ENCODE measurements around the gene C1orf167. TPM values are rescaled to one million over a fixed set of nuclear protein-coding genes. Genes with fewer than 3 reads are reported as not detected.
A peak's percentile ranks its signal among the peaks of the same experiment; 100 is the strongest.

The C1orf167 gene
- total and polyA plus RNA-seq, 8 donors, result 0.24 to 14.4 (median 0.64) TPM; not detected in 3

- intact Hi-C loops (cut with DNase I), result no loop called here
- H3K27ac ChIP-seq, result no peak overlapping the region
- no peak overlapping the region for H3K4me3 ChIP-seq
- DNase-seq, result no peak
- TF ChIP-seq CTCF (IDR thresholded peaks at IDR 0.05), result no peak
- H3K27me3 ChIP-seq, result peaks cover 0 to 3% of the 10 kb centered on the region in 2 donors
- no peaks in the 10 kb centered on the region for H3K4me1 ChIP-seq
- no peaks in the 10 kb centered on the region for H3K36me3 ChIP-seq
- ATAC-seq, result no peak
- H3K9me3 ChIP-seq, result no peaks in the 10 kb centered on the region
These were observed 7.3 kb downstream of the C1orf167 start for GRCh38 chr1:11769274-11769673.

DNA sequence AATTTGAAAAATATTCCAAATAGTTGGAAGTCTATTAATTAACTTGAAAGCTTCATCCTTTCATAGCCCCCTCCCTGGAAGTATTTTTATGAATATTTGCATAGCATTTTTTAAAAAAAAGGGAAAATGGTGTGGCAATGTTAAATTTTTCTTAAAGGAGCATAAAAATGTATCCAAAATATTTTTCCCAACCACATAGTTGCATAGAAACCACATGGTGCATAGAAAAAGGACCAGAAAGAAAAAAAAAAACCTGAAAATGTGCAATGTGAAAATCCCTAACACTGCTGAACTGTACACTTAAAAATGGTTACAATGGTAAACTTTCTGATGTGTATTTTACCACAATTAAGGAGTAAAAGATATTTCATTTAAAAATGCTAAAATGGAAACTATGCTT lies 8.0 kb downstream of the C1orf167 start:
- no peaks in the 10 kb centered on the region for H3K36me3 ChIP-seq
- no peak overlapping the region for H3K4me3 ChIP-seq
- DNase-seq, result no peak
- TF ChIP-seq CTCF (IDR thresholded peaks at IDR 0.05), result no peak
- peaks cover 0 to 3% of the 10 kb centered on the region in 2 donors for H3K27me3 ChIP-seq
- ATAC-seq, result no peak
- H3K27ac ChIP-seq, result no peak overlapping the region
- no peaks in the 10 kb centered on the region for H3K9me3 ChIP-seq
- intact Hi-C loops (cut with DNase I), result no loop called here
- no peaks in the 10 kb centered on the region for H3K4me1 ChIP-seq

DNA sequence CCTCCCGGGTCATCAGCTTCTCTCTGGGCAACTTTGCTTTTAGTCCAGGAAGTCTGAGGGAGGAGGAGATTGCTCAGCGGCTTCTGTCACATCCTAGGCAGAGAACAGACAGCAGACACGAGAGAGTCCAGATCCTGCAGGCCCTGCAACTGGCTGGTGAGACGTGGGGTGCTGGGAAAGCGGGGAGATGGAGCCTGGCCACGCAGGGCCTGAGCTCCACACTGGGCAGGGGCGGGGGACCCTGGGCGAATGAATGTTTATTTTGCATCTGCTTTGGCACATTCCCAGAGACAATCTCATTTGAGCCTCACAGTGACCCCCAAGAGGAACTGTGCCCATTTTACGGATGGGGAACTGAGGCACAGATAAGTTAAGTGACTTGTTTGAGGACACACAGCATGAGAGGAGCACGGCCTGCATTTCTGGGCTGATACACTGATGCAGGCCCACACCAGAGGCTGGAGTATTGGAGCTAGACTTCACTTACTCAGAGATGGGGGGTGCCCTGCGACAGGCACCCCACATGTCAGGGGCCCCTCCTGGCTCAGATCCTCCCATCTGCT lies 9.6 kb downstream of the C1orf167 start:
- no peak for ATAC-seq
- peak in 1 of 4 donors; percentile 51 for DNase-seq
- intact Hi-C loops (cut with DNase I), result no loop called here
- H3K36me3 ChIP-seq, result no peaks in the 10 kb centered on the region
- H3K9me3 ChIP-seq, result no peaks in the 10 kb centered on the region
- H3K4me1 ChIP-seq, result no peaks in the 10 kb centered on the region
- H3K27me3 ChIP-seq, result no peaks in the 10 kb centered on the region
- H3K4me3 ChIP-seq, result no peak overlapping the region
- no peak for TF ChIP-seq CTCF (IDR thresholded peaks at IDR 0.05)
- H3K27ac ChIP-seq, result no peak overlapping the region

- no peak for ATAC-seq
- intact Hi-C loops (cut with DNase I), result no loop called here
- no peaks in the 10 kb centered on the region for H3K36me3 ChIP-seq
- no peaks in the 10 kb centered on the region for H3K9me3 ChIP-seq
- no peaks in the 10 kb centered on the region for H3K27me3 ChIP-seq
- no peaks in the 10 kb centered on the region for H3K4me1 ChIP-seq
- no peak for DNase-seq
- H3K27ac ChIP-seq, result no peak overlapping the region
- TF ChIP-seq CTCF (IDR thresholded peaks at IDR 0.05), result no peak
- no peak overlapping the region for H3K4me3 ChIP-seq
These were observed 10.5 kb downstream of the C1orf167 start for GRCh38 chr1:11772458-11772857.

- DNase-seq (no peak), ATAC-seq (no peak)
- no peaks in the 10 kb centered on the region for H3K36me3 ChIP-seq
- no peak for TF ChIP-seq CTCF (IDR thresholded peaks at IDR 0.05)
- no peaks in the 10 kb centered on the region for H3K27me3 ChIP-seq
- H3K9me3 ChIP-seq, result no peaks in the 10 kb centered on the region
- no peak overlapping the region for H3K27ac ChIP-seq
- no peak overlapping the region for H3K4me3 ChIP-seq
- no peaks in the 10 kb centered on the region for H3K4me1 ChIP-seq
- intact Hi-C loops (cut with DNase I), result no loop called here
These were observed 12.8 kb downstream of the C1orf167 start for GRCh38 chr1:11774753-11775152.
